ENCODE results near the gene LMTK2.

The LMTK2 gene

DNA sequence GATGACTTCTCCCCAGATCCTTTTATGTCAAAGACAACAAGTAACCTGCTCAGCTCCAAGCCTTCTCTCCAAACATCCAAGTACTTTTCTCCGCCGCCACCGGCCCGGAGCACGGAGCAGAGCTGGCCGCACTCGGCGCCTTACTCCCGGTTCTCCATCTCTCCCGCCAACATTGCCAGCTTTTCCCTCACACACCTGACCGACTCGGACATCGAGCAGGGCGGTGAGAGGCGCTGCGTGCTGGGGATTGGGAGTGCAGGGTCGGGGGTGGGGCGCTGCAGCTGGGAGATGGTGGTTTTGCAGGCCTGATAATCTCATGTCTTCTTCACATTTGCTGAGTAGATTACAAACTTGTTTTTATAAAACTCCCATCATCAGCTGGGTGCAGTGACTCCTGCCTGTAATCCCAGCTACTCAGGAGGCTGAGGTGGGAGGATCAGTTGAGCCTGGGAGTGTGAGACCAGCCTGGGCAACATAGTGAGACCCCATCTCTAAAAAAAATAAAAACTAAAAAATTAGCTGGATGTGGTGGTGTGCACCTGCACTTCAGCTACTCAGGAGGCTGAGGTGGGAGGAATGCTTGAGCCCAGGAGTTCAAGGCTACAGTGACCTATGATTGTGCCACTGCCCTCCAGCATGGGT lies 97.4 kb downstream of the LMTK2 start:
- Histone ChIP-seq H3K4me1 (ENCODE audit: insufficient read depth, insufficient read length) (no peaks in the 10 kb centered on the region), H3K9me3 (ENCODE audit: insufficient read depth, low read length) (no peaks in the 10 kb centered on the region), H3K4me3 (ENCODE audit: insufficient read length, low read depth) (no peak overlapping the region), H3K36me3 (ENCODE audit: insufficient read depth, insufficient read length, low read length) (peaks cover 26% of the 10 kb centered on the region), H3K27me3 (ENCODE audit: insufficient read depth, insufficient read length) (no peaks in the 10 kb centered on the region), H3K9ac (ENCODE audit: insufficient read length, low read depth) (no peak overlapping the region)
- no peak for DNase-seq (ENCODE audit: low read depth, low spot score)
- TF ChIP-seq SUZ12 (IDR thresholded peaks at IDR 0.05; ENCODE audit: extremely low read depth, insufficient read depth, insufficient read length), result no peak
- TF ChIP-seq ZNF274 (IDR thresholded peaks at IDR 0.05; ENCODE audit: low read depth, low read length), result no peak
- no peak for TF ChIP-seq YY1 (IDR thresholded peaks at IDR 0.05; ENCODE audit: insufficient read depth, insufficient read length)

DNA sequence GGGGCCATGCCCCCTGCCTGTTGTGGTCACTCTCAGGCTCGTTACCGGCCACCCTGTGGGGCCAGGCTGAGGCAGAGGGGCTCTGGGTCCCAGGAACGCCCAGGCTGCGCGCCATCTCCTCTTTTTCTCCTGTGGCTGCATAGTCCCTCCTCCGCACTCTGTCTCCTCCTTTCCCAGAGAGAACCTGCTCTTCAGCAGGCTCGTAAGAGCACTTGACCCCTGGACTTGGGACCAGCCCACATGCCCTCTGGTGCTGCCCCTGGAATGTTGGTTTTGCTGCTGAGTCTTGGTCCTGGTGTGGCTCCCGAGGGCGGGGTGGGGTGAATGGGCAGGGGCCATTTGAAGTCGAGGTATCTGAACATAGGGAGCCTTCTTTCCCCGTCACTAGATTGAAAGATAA lies 98.0 kb downstream of the LMTK2 start:
- Histone ChIP-seq H3K4me1 (ENCODE audit: insufficient read depth, insufficient read length) (no peaks in the 10 kb centered on the region), H3K9me3 (ENCODE audit: insufficient read depth, low read length) (no peaks in the 10 kb centered on the region), H3K4me3 (ENCODE audit: insufficient read length, low read depth) (no peak overlapping the region), H3K9ac (ENCODE audit: insufficient read length, low read depth) (no peak overlapping the region), H3K36me3 (ENCODE audit: insufficient read depth, insufficient read length, low read length) (peaks cover 26% of the 10 kb centered on the region), H3K27me3 (ENCODE audit: insufficient read depth, insufficient read length) (no peaks in the 10 kb centered on the region)
- TF ChIP-seq ZNF274 (IDR thresholded peaks at IDR 0.05; ENCODE audit: low read depth, low read length) (no peak), SUZ12 (IDR thresholded peaks at IDR 0.05; ENCODE audit: extremely low read depth, insufficient read depth, insufficient read length) (no peak), YY1 (IDR thresholded peaks at IDR 0.05; ENCODE audit: insufficient read depth, insufficient read length) (no peak)
- no peak for DNase-seq (ENCODE audit: low read depth, low spot score)

DNA sequence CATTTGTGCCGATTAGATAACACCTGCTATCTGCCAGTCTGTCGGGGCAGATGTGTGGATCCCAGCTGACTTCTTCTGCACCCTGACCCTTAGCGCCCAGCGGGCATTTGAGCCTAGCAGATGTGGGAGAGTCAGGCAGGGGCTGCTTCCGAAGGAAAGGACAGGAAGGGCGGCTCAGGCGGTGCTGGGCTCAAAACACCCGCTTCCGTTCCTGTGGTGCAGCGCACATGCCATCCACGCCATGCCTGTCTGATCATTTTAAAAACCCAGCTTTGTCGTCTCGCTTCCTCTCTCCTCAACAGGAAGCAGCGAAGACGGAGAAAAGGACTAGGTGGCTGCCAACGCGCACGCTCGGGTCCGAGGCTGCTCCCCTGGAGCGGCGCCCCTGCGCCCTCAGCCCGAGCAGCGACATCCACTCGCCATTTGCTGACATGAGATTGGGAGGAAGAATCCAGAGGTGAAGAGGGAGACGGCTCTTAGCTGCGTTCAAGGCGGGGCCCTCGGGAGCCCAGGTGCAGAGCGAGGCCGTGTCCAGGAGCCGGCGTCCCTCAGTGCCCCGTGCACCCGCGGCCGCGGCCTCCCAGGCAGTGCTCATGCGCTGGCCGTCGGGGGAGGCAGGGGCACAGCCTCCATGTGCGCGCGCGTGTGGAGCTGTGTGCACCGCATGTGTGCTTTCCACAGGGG lies 98.6 kb downstream of the LMTK2 start:
- no peak for DNase-seq (ENCODE audit: low read depth, low spot score)
- H3K4me1 ChIP-seq (ENCODE audit: insufficient read depth, insufficient read length), result no peaks in the 10 kb centered on the region
- peaks cover 26% of the 10 kb centered on the region for H3K36me3 ChIP-seq (ENCODE audit: insufficient read depth, insufficient read length, low read length)
- no peak for TF ChIP-seq YY1 (IDR thresholded peaks at IDR 0.05; ENCODE audit: insufficient read depth, insufficient read length)
- TF ChIP-seq ZNF274 (IDR thresholded peaks at IDR 0.05; ENCODE audit: low read depth, low read length), result no peak
- TF ChIP-seq SUZ12 (IDR thresholded peaks at IDR 0.05; ENCODE audit: extremely low read depth, insufficient read depth, insufficient read length), result no peak
- no peaks in the 10 kb centered on the region for H3K9me3 ChIP-seq (ENCODE audit: insufficient read depth, low read length)
- no peaks in the 10 kb centered on the region for H3K27me3 ChIP-seq (ENCODE audit: insufficient read depth, insufficient read length)
- H3K4me3 ChIP-seq (ENCODE audit: insufficient read length, low read depth), result no peak overlapping the region
- no peak overlapping the region for H3K9ac ChIP-seq (ENCODE audit: insufficient read length, low read depth)

DNA sequence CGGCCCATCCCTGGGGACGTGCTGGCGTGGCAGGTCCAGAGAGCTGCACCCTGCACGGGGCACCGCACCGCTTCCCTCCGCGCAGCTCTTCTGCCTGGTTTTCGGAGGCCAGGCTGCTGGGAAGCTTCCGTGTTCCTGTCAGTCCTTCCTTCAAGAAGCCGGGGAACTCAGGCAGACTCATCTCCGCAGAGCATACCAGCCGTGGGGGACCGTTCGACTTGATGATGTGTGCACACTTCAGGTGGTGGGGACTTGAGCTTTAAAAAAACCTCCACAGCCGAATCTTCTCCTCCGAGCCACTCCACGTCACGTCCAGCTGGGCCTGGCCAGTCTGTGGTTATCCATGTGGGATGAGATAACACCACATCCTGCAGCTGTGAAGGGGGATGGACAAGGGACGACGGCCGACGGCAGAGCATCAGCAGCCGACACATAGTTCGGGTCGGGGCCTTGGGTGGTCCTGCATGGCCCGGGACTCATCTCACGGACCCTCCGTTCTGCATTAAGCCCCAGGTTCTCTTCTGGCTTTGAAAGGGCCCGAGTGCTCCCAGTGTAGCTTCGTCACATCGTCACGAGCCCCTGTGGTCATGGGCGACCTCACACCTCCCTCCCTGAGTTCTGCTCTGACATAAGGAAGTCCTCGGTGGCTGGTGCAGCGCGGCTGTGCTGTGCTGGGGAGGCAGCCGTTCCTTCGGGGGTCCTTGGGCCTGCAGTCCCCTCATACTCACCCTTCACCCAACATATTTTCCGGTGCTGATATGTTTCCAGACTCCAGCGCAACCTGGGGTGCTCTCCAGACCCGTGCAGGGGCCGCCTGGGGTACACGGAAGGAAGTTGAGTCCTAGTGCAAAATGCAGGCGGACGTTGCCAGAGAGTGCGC lies 100.0 kb downstream of the LMTK2 start:
- no peaks in the 10 kb centered on the region for H3K9me3 ChIP-seq (ENCODE audit: insufficient read depth, low read length)
- H3K4me3 ChIP-seq (ENCODE audit: insufficient read length, low read depth), result no peak overlapping the region
- DNase-seq (ENCODE audit: low read depth, low spot score), result no peak
- no peak overlapping the region for H3K9ac ChIP-seq (ENCODE audit: insufficient read length, low read depth)
- H3K27me3 ChIP-seq (ENCODE audit: insufficient read depth, insufficient read length), result no peaks in the 10 kb centered on the region
- H3K36me3 ChIP-seq (ENCODE audit: insufficient read depth, insufficient read length, low read length), result peaks cover 26% of the 10 kb centered on the region
- TF ChIP-seq YY1 (IDR thresholded peaks at IDR 0.05; ENCODE audit: insufficient read depth, insufficient read length), result no peak
- TF ChIP-seq SUZ12 (IDR thresholded peaks at IDR 0.05; ENCODE audit: extremely low read depth, insufficient read depth, insufficient read length), result no peak
- TF ChIP-seq ZNF274 (IDR thresholded peaks at IDR 0.05; ENCODE audit: low read depth, low read length), result no peak
- H3K4me1 ChIP-seq (ENCODE audit: insufficient read depth, insufficient read length), result no peaks in the 10 kb centered on the region

DNA sequence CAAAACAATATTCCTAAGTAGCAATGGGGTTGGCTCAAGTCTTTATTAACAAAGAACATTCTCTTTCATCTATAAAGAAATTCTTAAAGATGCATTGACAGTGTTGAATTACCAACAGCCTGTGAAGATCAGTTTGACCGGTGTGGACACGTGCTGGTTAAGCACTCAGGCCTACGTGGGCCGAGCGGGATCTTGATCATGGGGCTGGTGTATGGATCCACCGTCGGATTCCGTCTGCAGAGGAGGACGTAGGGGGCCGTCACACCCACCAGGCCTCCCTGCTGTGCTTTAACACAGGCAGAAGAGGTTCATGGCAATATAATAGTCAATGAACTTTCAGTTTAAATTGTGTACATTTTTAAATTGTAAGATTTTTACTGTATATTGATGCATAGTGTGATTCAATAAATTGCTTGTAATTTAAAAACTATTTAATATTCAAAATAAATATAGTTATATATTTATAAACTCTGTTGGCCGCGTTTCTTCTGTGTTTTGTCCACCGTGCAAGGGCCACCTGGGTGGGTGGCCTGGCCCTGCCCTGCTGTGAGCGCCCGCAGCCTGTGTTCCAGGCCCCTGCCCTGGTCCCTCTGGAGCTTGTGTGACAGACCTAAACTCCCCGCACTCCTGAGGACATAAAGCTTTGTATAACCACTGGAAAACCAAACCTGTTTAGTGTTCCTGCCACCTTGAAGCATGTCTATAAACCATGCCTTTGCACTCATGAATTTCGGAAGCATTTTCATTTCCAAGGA lies 102.7 kb downstream of the LMTK2 start:
- no peak overlapping the region for H3K9ac ChIP-seq (ENCODE audit: insufficient read length, low read depth)

DNA sequence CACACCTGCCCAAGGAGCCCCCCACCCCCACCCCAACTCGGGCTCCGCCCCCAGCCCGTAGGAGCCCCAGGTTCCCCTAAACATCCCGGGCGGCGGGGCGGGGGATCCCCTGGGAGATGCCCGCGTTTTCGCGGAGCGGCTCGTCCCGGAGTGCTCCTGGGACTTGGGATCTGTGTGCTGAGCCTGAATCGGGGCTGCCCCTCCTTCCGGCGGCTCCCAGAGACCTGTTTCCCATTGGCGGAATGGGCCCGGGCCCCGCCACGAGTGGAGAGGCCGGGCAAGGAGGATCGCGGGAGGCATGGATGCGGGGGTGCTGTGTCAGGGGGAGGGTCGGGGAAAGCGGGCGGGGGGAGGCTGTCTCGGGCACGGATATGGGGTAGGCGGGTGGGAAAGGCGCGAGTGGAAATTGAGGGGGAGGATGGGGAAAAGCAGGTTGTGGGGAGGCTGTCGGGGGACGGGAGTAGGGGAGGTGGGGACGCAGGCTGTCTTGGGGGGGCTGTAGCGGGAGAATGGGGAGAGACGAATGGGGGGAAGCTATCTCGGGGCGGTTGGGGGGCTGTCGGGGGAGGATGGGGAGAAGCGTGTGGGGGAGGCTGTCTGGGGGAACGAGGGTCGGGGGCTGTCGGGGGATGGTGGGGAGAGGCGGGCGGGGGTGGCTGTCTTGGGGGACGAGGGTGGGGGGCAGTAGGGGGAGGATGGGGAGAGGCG lies 104.0 kb downstream of the LMTK2 start:
- Histone ChIP-seq H3K4me1 (ENCODE audit: insufficient read depth, insufficient read length) (peaks cover 3% of the 10 kb centered on the region), H3K36me3 (ENCODE audit: insufficient read depth, insufficient read length, low read length) (peaks cover 17% of the 10 kb centered on the region), H3K9ac (ENCODE audit: insufficient read length, low read depth) (no peak overlapping the region), H3K27me3 (ENCODE audit: insufficient read depth, insufficient read length) (no peaks in the 10 kb centered on the region), H3K9me3 (ENCODE audit: insufficient read depth, low read length) (no peaks in the 10 kb centered on the region), H3K4me3 (ENCODE audit: insufficient read length, low read depth) (peak overlapping the region; percentile 4)
- no peak for DNase-seq (ENCODE audit: low read depth, low spot score)
- no peak for TF ChIP-seq ZNF274 (IDR thresholded peaks at IDR 0.05; ENCODE audit: low read depth, low read length)
- no peak for TF ChIP-seq SUZ12 (IDR thresholded peaks at IDR 0.05; ENCODE audit: extremely low read depth, insufficient read depth, insufficient read length)
- no peak for TF ChIP-seq YY1 (IDR thresholded peaks at IDR 0.05; ENCODE audit: insufficient read depth, insufficient read length)

More for the DNA sequence above, 102.7 kb downstream of the LMTK2 start:
- TF ChIP-seq SUZ12 (IDR thresholded peaks at IDR 0.05; ENCODE audit: extremely low read depth, insufficient read depth, insufficient read length) (no peak), ZNF274 (IDR thresholded peaks at IDR 0.05; ENCODE audit: low read depth, low read length) (no peak), YY1 (IDR thresholded peaks at IDR 0.05; ENCODE audit: insufficient read depth, insufficient read length) (no peak)
- H3K4me1 ChIP-seq (ENCODE audit: insufficient read depth, insufficient read length), result peaks cover 3% of the 10 kb centered on the region
- DNase-seq (ENCODE audit: low read depth, low spot score), result no peak
- H3K4me3 ChIP-seq (ENCODE audit: insufficient read length, low read depth), result no peak overlapping the region
- peaks cover 24% of the 10 kb centered on the region for H3K36me3 ChIP-seq (ENCODE audit: insufficient read depth, insufficient read length, low read length)
- no peaks in the 10 kb centered on the region for H3K27me3 ChIP-seq (ENCODE audit: insufficient read depth, insufficient read length)
- H3K9me3 ChIP-seq (ENCODE audit: insufficient read depth, low read length), result no peaks in the 10 kb centered on the region
